ENCODE measurements around the gene MFAP2. TPM values are rescaled to one million over a fixed set of nuclear protein-coding genes. Genes with fewer than 3 reads are reported as not detected.

MFAP2 gene
- total RNA-seq, 6 donors from 2014 or later: 2.1 to 21.7 (median 7.2) TPM

GRCh38 chr1:17027403-17027802, 47.0 kb upstream of the MFAP2 start:
- no peaks in the 10 kb centered on the region for H3K9me3 ChIP-seq
- ATAC-seq (ENCODE audit: low FRiP score in 2 of 2) (peak; percentile 82 to 89), DNase-seq (peak; percentile 65 to 89)
- no peaks in the 10 kb centered on the region for H3K27me3 ChIP-seq
- H3K27ac ChIP-seq: peak overlapping the region; percentile 23 to 55 (median 40)
- H3K4me3 ChIP-seq: no peak overlapping the region
- 41 to 46% methylated on average over 5 of the region's 5 CpGs for WGBS, 2 donors
- TF ChIP-seq EP300 (IDR thresholded peaks at IDR 0.05) (no peak), CTCF (IDR thresholded peaks at IDR 0.05) (no peak), POLR2A (IDR thresholded peaks at IDR 0.05) (no peak), POLR2AphosphoS5 (IDR thresholded peaks at IDR 0.05) (peak in 1 of 2 donors; percentile 19)
- H3K4me1 ChIP-seq: peaks cover 0 to 27% (median 11%) of the 10 kb centered on the region in 4 donors
- peaks cover 6 to 94% (median 69%) of the 10 kb centered on the region in 4 donors for H3K36me3 ChIP-seq

DNA sequence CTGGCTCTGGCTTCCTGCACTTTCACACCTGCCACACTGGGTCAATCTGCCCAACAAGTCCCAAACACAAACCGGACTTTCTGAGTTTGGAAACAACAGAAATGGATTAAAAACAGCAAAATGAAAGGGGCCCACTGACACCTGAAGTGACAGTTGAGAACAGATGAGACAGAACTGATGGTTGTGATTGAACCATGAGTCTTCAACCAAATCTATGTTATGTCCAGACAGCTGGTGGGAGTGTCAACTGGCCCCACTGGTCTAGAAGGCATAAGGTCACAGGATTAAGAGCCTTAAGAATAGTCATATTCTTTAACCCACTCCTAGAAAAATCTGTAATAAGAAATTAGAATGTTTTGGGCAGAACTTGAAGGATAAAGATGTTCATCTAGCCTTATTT, 44.3 kb upstream of the MFAP2 start:
- H3K9me3 ChIP-seq: no peaks in the 10 kb centered on the region
- ATAC-seq (ENCODE audit: low FRiP score in 2 of 2) (no peak), DNase-seq (no peak)
- WGBS, 2 donors: 100% methylated on average over 1 of the region's 1 CpG
- no peak overlapping the region for H3K27ac ChIP-seq
- H3K36me3 ChIP-seq: peaks cover 30 to 97% (median 80%) of the 10 kb centered on the region in 4 donors
- peaks cover 0 to 27% (median 11%) of the 10 kb centered on the region in 4 donors for H3K4me1 ChIP-seq
- no peak for TF ChIP-seq CTCF (IDR thresholded peaks at IDR 0.05)
- no peak for TF ChIP-seq POLR2A (IDR thresholded peaks at IDR 0.05)
- no peaks in the 10 kb centered on the region for H3K27me3 ChIP-seq
- H3K4me3 ChIP-seq: no peak overlapping the region

GRCh38 chr1:17023573-17023972, 43.2 kb upstream of the MFAP2 start:
- Histone ChIP-seq H3K27me3 (no peaks in the 10 kb centered on the region), H3K9me3 (no peaks in the 10 kb centered on the region), H3K4me3 (no peak overlapping the region), H3K27ac (no peak overlapping the region), H3K4me1 (peaks cover 0 to 25% (median 11%) of the 10 kb centered on the region in 4 donors), H3K36me3 (peaks cover 35 to 99% (median 85%) of the 10 kb centered on the region in 4 donors)
- no peak for TF ChIP-seq POLR2A (IDR thresholded peaks at IDR 0.05)
- no peak for TF ChIP-seq CTCF (IDR thresholded peaks at IDR 0.05)
- no peak for TF ChIP-seq POLR2AphosphoS5 (IDR thresholded peaks at IDR 0.05)
- TF ChIP-seq EP300 (IDR thresholded peaks at IDR 0.05): no peak
- 91 to 94% methylated on average over 3 of the region's 3 CpGs for WGBS, 2 donors
- ATAC-seq (ENCODE audit: low FRiP score in 2 of 2): no peak
- DNase-seq: no peak

- Histone ChIP-seq H3K27ac (no peak overlapping the region), H3K27me3 (no peaks in the 10 kb centered on the region), H3K36me3 (peaks cover 35 to 99% (median 89%) of the 10 kb centered on the region in 4 donors), H3K4me3 (no peak overlapping the region), H3K9me3 (no peaks in the 10 kb centered on the region), H3K4me1 (peaks cover 0 to 21% (median 8%) of the 10 kb centered on the region in 4 donors)
- WGBS, 2 donors: 55 to 73% methylated on average over 4 of the region's 4 CpGs
- TF ChIP-seq CTCF (IDR thresholded peaks at IDR 0.05) (no peak), EP300 (IDR thresholded peaks at IDR 0.05) (no peak), POLR2AphosphoS5 (IDR thresholded peaks at IDR 0.05) (no peak)
- DNase-seq (no peak), ATAC-seq (ENCODE audit: low FRiP score in 2 of 2) (no peak)
These were observed 42.7 kb upstream of the MFAP2 start for GRCh38 chr1:17023102-17023501.

GRCh38 chr1:17021896-17022295, 41.5 kb upstream of the MFAP2 start:
- peaks cover 35 to 95% (median 84%) of the 10 kb centered on the region in 4 donors for H3K36me3 ChIP-seq
- ATAC-seq (ENCODE audit: low FRiP score in 2 of 2) (no peak), DNase-seq (no peak)
- no peak overlapping the region for H3K4me3 ChIP-seq
- no peaks in the 10 kb centered on the region for H3K9me3 ChIP-seq
- H3K27ac ChIP-seq: no peak overlapping the region
- WGBS, 2 donors: 89 to 91% methylated on average over 10 of the region's 10 CpGs
- peaks cover 0 to 9% (median under 1%) of the 10 kb centered on the region in 4 donors for H3K4me1 ChIP-seq
- no peaks in the 10 kb centered on the region for H3K27me3 ChIP-seq
- TF ChIP-seq EP300 (IDR thresholded peaks at IDR 0.05) (no peak), POLR2A (IDR thresholded peaks at IDR 0.05) (no peak), CTCF (IDR thresholded peaks at IDR 0.05) (no peak), POLR2AphosphoS5 (IDR thresholded peaks at IDR 0.05) (no peak)
